ENCODE data around the gene TAF1D.
"Not testable (repeated sequence)": the region's sequence is repeated elsewhere in the genome, so short reads cannot be mapped to it uniquely, and the experiment has no call there.

Gene TAF1D

GRCh38 chr11:93767018-93767417 lies 25.7 kb upstream of the TAF1D start:
- ChIA-PET CTCF (interaction anchor here (0.6 to 2.5 kb wide), 4 partner anchors 14 to 39 kb away, joined by 3 to 12 read pairs (median 4); partner anchors contain the start of gene MED17), POLR2A (no interaction called here)
- no peak for DNase-seq (ENCODE audit: low read depth, low spot score)

DNA sequence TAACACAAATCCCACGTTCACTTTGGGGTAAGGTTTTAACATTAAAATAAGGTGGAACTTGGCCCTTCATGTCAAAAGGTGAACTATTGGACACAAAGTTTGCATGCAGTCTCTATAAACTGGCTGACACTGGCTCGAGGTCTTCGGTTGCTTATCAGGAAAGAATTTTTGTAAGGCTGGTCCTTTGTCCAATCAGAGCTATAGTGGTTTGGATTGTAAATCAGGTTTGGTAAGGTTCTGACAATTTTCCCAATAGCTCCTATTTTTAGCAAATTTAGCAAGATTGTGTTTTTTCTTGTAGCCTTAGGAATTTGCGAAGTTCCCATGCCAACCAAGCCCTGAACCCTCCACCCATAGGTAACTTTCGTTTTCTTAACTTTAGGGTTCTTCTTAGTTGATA lies 25.2 kb upstream of the TAF1D start:
- ChIA-PET POLR2A (no interaction called here), CTCF (interaction anchor here (1.2 to 1.5 kb wide), 2 partner anchors 15 to 17 kb away, joined by 3 to 4 read pairs; partner anchors contain the start of gene MED17)
- H3K4me3 ChIP-seq (ENCODE audit: low read depth, low read length): no peak overlapping the region
- TF ChIP-seq, protein P1, sequence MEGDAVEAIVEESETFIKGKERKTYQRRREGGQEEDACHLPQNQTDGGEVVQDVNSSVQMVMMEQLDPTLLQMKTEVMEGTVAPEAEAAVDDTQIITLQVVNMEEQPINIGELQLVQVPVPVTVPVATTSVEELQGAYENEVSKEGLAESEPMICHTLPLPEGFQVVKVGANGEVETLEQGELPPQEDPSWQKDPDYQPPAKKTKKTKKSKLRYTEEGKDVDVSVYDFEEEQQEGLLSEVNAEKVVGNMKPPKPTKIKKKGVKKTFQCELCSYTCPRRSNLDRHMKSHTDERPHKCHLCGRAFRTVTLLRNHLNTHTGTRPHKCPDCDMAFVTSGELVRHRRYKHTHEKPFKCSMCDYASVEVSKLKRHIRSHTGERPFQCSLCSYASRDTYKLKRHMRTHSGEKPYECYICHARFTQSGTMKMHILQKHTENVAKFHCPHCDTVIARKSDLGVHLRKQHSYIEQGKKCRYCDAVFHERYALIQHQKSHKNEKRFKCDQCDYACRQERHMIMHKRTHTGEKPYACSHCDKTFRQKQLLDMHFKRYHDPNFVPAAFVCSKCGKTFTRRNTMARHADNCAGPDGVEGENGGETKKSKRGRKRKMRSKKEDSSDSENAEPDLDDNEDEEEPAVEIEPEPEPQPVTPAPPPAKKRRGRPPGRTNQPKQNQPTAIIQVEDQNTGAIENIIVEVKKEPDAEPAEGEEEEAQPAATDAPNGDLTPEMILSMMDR (IDR thresholded peaks at IDR 0.05; ENCODE audit: insufficient read depth, low read length, missing control alignments): no peak
- no peak for DNase-seq (ENCODE audit: low read depth, low spot score)

More at GRCh38 chr11:93767018-93767417, 25.7 kb upstream of the TAF1D start:
- H3K4me3 ChIP-seq (ENCODE audit: low read depth, low read length): no peak overlapping the region
- TF ChIP-seq, protein P1 (IDR thresholded peaks at IDR 0.05; ENCODE audit: insufficient read depth, low read length, missing control alignments): no peak

DNA sequence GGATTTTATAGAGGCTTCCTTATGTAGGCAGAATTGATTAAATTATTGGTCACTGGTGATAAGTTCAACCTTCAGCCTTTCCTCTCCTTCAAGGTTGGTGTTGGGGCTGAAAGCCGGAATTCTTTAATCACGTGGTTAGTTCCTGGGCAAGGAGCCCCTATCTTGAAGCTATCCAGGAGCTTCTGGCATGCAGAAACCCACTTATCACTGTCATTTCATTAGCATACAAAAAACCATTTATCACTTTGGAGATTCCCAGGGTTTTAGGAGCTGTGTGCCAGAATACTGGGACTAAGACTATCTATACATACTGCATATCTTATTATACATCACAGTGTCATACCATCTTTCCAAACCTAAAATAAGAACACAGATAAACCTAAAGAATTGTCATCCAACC lies 24.3 kb upstream of the TAF1D start:
- ChIA-PET POLR2A (interaction anchor here (0.6 kb wide), 1 partner anchor 24 kb away, joined by 3 read pairs; the partner anchor contains the start of genes C11orf54 and TAF1D), CTCF (interaction anchor here (1.5 kb wide), 1 partner anchor 18 kb away, joined by 3 read pairs; the partner anchor contains the start of gene MED17)
- no peak for DNase-seq (ENCODE audit: low read depth, low spot score)
- H3K4me3 ChIP-seq (ENCODE audit: low read depth, low read length): no peak overlapping the region
- TF ChIP-seq, protein P1 (IDR thresholded peaks at IDR 0.05; ENCODE audit: insufficient read depth, low read length, missing control alignments): no peak

DNA sequence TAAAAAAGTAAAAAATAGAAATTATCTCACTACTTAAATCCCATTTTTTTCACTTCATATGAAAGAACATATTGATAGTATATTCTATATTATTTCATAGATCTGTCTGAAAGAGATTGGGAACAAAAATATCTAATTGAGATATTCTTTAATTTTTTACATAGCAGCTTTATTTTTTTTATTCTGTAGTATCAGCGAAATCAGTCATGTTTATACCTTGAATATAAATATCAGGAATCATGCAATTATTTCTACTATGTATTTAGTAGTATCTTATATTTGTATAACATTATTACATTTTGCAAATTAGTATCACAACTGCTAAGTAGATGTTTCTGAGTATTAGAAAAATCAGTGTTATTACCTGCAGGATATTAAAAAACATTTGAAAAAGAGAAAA lies 20.6 kb upstream of the TAF1D start:
- ChIA-PET CTCF (no interaction called here), POLR2A (interaction anchor here (0.5 kb wide), 1 partner anchor 19 kb away, joined by 3 read pairs; no protein-coding TSS in a partner anchor)
- no peak for DNase-seq (ENCODE audit: low read depth, low spot score)
- H3K4me3 ChIP-seq (ENCODE audit: low read depth, low read length): no peak overlapping the region
- TF ChIP-seq, protein P1 (IDR thresholded peaks at IDR 0.05; ENCODE audit: insufficient read depth, low read length, missing control alignments): no peak

GRCh38 chr11:93759123-93759522 lies 17.8 kb upstream of the TAF1D start:
- DNase-seq (ENCODE audit: low read depth, low spot score); H3K4me3 ChIP-seq (ENCODE audit: low read depth, low read length); POLR2A ChIA-PET: not testable (repeated sequence)
- CTCF ChIA-PET: interaction anchor here (1.1 to 2.3 kb wide), 2 partner anchors 16 to 25 kb away, joined by 3 to 8 read pairs; partner anchors contain the start of gene MED17

GRCh38 chr11:93757924-93758865 lies 16.9 kb upstream of the TAF1D start:
- TF ChIP-seq, protein P1 (IDR thresholded peaks at IDR 0.05; ENCODE audit: insufficient read depth, low read length, missing control alignments): no peak
- H3K4me3 ChIP-seq (ENCODE audit: low read depth, low read length): no peak overlapping the region
- ChIA-PET CTCF (interaction anchor here (1.1 kb wide), 1 partner anchor 17 kb away, joined by 3 read pairs; no protein-coding TSS in a partner anchor), POLR2A (no interaction called here)
- DNase-seq (ENCODE audit: low read depth, low spot score): no peak

Measured in AG04449 (cell line).